MM.1S (cell line): ENCODE measurements around the gene SMARCD3.

ENCODE experiments used
- DNase-seq: peaks from one replicate; pipeline ENCODE4 v3.0.0-alpha.2; 2015
- H2AFZ ChIP-seq: fragments of 300-600 bp; sonication (generic); 2 replicates; pipeline ENCODE4 v1.6.0; 2016; ENCODE audit warnings: antibody characterized with exemption, low read length
- H3F3A ChIP-seq: fragments of 300-600 bp; sonication (generic); 2 replicates; pipeline ENCODE4 v1.6.1; 2016; ENCODE audit warnings: mild to moderate bottlenecking, antibody characterized with exemption, low read length, moderate library complexity, mixed read lengths; ENCODE audit not compliant: insufficient read depth
- H3K27ac ChIP-seq: fragments of 300-600 bp; sonication (generic); 2 replicates; pipeline ENCODE4 v1.5.1; 2016; ENCODE audit warnings: mild to moderate bottlenecking, low read length
- H3K27me3 ChIP-seq: fragments of 300-600 bp; sonication (generic); replicated peaks from 2 replicates; pipeline ENCODE4 v1.6.0; 2016; ENCODE audit warnings: low read length; ENCODE audit not compliant: insufficient read depth
- H3K36me3 ChIP-seq: fragments of 300-600 bp; sonication (generic); replicated peaks from 2 replicates; pipeline ENCODE4 v1.6.1; 2016; ENCODE audit warnings: mild to moderate bottlenecking, low read length, mixed read lengths; ENCODE audit not compliant: insufficient read depth
- H3K4me1 ChIP-seq: fragments of 300-600 bp; sonication (generic); 2 replicates; pipeline ENCODE4 v1.6.1; 2016; ENCODE audit warnings: low read length, mixed read lengths
- H3K4me2 ChIP-seq: fragments of 300-600 bp; sonication (generic); 2 replicates; pipeline ENCODE4 v1.6.0; 2016; ENCODE audit warnings: low read depth, low read length
- H3K4me3 ChIP-seq: fragments of 300-600 bp; sonication (generic); 2 replicates; pipeline ENCODE4 v1.5.1; 2016; ENCODE audit warnings: low read length, mixed read lengths
- H3K79me2 ChIP-seq: fragments of 300-600 bp; sonication (generic); 2 replicates; pipeline ENCODE4 v1.6.1; 2016; ENCODE audit warnings: mixed run types, low read length, mixed read lengths
- H3K9ac ChIP-seq: fragments of 300-600 bp; sonication (generic); 2 replicates; pipeline ENCODE4 v1.6.1; 2016; ENCODE audit warnings: low read length, mixed read lengths
- H3K9me2 ChIP-seq: fragments of 300-600 bp; sonication (generic); replicated peaks from 2 replicates; pipeline ENCODE4 v1.6.1; 2016; ENCODE audit warnings: mild to moderate bottlenecking, low read length, mixed read lengths; ENCODE audit not compliant: insufficient read depth
- H3K9me3 ChIP-seq: fragments of 300-600 bp; sonication (generic); replicated peaks from 2 replicates; pipeline ENCODE4 v1.6.1; 2016; ENCODE audit warnings: mild to moderate bottlenecking, low read length, mixed read lengths; ENCODE audit not compliant: insufficient read depth
- H4K20me1 ChIP-seq: fragments of 300-600 bp; sonication (generic); 2 replicates; pipeline ENCODE4 v1.6.1; 2016; ENCODE audit warnings: mild to moderate bottlenecking, low read length, moderate library complexity, mixed read lengths; ENCODE audit not compliant: insufficient read depth
- EZH2 ChIP-seq: fragments of 300-600 bp; sonication (generic); optimal IDR thresholded peaks from 2 replicates; pipeline ENCODE3; 2017; ENCODE audit warnings: low read depth, mild to moderate bottlenecking, antibody characterized with exemption, low read length, mixed read lengths
- EZH2phosphoT487 ChIP-seq: fragments of 300-600 bp; sonication (generic); IDR thresholded peaks from 2 replicates; pipeline ENCODE4 v1.6.1; 2018; ENCODE audit warnings: antibody characterized with exemption, low read length
- TF ChIP-seq, protein P1 (sequence below): fragments of 300-600 bp; sonication (generic); IDR thresholded peaks from 2 replicates; pipeline ENCODE4 v1.5.1; 2016; ENCODE audit warnings: antibody characterized with exemption, low read length, mixed read lengths

SMARCD3 gene

DNA sequence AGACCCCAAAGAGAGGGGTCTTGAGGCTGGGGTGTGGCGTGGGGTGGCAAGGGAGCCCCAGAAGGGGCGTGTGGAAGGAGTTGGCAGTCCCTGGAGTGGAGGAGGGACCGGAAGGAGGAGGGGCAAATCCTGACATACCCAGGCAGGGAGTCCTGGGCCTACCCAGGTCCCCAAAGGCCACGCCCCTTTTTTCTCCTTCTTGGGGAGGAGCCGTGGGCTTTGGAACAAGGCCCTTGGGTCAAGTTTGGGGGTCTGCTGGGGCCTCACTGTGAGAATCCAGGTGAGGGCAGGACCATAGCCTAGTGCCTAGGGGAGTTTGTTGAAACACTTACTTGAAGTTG, 1.2 kb upstream of the SMARCD3 start:
- no peaks in the 10 kb centered on the region for H3K79me2 ChIP-seq
- H2AFZ ChIP-seq = no peak overlapping the region
- H3K9me3 ChIP-seq = no peaks in the 10 kb centered on the region
- no peak overlapping the region for H3K4me3 ChIP-seq
- peaks cover 91% of the 10 kb centered on the region for H3K27me3 ChIP-seq
- H3K4me2 ChIP-seq = no peak overlapping the region; the same call in 1 of the 2 replicates
- H3K9me2 ChIP-seq = no peaks in the 10 kb centered on the region
- peaks cover 9% of the 10 kb centered on the region; the same call in 1 of the 2 replicates for H3K4me1 ChIP-seq
- H3K27ac ChIP-seq = no peak overlapping the region
- TF ChIP-seq, protein P1, sequence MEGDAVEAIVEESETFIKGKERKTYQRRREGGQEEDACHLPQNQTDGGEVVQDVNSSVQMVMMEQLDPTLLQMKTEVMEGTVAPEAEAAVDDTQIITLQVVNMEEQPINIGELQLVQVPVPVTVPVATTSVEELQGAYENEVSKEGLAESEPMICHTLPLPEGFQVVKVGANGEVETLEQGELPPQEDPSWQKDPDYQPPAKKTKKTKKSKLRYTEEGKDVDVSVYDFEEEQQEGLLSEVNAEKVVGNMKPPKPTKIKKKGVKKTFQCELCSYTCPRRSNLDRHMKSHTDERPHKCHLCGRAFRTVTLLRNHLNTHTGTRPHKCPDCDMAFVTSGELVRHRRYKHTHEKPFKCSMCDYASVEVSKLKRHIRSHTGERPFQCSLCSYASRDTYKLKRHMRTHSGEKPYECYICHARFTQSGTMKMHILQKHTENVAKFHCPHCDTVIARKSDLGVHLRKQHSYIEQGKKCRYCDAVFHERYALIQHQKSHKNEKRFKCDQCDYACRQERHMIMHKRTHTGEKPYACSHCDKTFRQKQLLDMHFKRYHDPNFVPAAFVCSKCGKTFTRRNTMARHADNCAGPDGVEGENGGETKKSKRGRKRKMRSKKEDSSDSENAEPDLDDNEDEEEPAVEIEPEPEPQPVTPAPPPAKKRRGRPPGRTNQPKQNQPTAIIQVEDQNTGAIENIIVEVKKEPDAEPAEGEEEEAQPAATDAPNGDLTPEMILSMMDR = no peak
- TF ChIP-seq EZH2phosphoT487 = no peak
- TF ChIP-seq EZH2 = no peak
- H4K20me1 ChIP-seq = peaks cover 5% of the 10 kb centered on the region; the same call in 1 of the 2 replicates
- H3K36me3 ChIP-seq = no peaks in the 10 kb centered on the region
- H3K9ac ChIP-seq = no peak overlapping the region
- no peaks in the 10 kb centered on the region for H3F3A ChIP-seq
- no peak for DNase-seq

DNA sequence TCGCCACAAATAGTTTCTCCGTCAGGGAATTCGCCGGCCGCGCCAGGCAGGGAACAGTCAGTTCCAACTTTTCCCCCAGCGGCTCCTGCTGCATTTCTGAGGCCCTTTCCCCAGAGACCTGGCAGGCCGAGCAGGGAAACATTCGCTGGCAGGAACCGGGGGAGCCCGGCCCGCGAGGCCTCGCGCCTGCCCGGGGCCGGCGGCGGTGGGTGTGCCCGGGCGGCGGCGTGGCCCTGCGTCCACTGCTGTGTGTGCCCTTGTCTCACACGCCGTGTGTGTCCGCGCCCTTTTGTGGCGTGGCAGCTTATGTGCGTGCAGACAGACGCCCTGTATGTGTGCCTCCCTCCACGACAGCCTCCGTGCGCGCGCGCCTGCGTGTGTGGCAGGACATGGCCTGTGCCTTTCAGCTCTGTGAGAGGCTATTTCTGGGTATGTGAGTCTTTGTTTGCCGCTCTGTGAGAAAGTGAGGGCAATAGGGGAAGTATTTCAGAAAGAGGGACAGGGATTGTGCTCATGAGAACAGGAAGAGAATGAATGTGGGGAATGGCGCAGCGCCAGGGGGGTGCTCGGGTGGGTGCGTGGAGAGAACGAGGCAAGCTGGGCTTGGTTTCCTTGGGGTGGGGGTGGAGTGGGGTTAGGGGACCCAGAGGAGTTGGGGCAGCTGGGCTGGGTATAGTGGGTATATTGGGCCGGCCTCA, 689 bp upstream of the SMARCD3 start:
- H3K9me3 ChIP-seq = no peaks in the 10 kb centered on the region
- 0 out of 2 replicates have a peak overlapping the region, but pooled peaks have one; percentile 51 for H2AFZ ChIP-seq
- peak overlapping the region; percentile 35; the same call in 1 of the 2 replicates for H3K4me3 ChIP-seq
- peaks cover 13% of the 10 kb centered on the region; the same call in 1 of the 2 replicates for H3K4me1 ChIP-seq
- no peaks in the 10 kb centered on the region for H3F3A ChIP-seq
- peaks cover 89% of the 10 kb centered on the region for H3K27me3 ChIP-seq
- H4K20me1 ChIP-seq = peaks cover 5% of the 10 kb centered on the region; the same call in 1 of the 2 replicates
- H3K79me2 ChIP-seq = no peaks in the 10 kb centered on the region
- H3K9me2 ChIP-seq = no peaks in the 10 kb centered on the region
- H3K27ac ChIP-seq = no peak overlapping the region
- TF ChIP-seq, protein P1 = no peak
- no peak for TF ChIP-seq EZH2phosphoT487
- TF ChIP-seq EZH2 = no peak
- H3K36me3 ChIP-seq = no peaks in the 10 kb centered on the region
- H3K4me2 ChIP-seq = peak overlapping the region; percentile 94
- DNase-seq = no peak
- H3K9ac ChIP-seq = no peak overlapping the region

DNA sequence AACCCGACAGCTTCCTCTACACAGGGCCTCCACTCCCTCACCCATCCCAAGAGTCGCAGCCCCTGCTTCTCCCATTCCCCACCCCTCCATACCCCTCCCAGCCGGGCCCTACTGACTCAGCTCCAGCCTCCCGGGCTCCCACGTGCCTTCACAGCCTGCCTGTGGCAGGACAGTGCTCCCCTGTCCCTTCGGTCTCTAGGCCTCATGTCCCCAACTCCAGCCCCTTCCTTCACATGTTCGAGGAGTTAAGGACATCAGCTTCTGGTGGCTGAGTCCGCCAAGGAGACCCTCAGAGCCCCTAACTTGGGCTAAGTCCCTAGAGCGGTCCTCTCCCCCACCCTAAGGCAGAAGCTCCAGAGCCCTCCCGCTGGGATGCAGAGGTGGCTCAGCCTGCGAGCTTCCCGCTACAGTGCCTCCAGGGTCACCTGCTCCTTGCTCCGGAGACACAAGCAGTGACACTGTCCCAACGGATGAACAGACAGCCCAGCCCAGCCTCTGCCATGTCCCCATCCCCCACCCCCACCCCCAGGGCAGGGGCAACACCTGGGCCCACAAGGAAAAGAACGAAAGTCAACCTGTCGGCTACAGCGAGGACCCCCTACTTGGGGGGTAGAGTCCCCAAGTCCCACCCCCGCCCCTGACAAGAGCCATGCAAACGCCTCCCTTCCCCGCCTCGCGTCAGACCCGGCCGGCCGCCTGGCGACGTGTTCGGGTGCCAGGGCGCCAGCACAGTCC, 716 bp downstream of the SMARCD3 start:
- Histone ChIP-seq H3K4me2 (peak overlapping the region; percentile 94), H2AFZ (peak overlapping the region; percentile 39; the same call in 1 of the 2 replicates), H3K9ac (no peak overlapping the region; the same call in 1 of the 2 replicates), H3K9me2 (no peaks in the 10 kb centered on the region), H3K27me3 (peaks cover 82% of the 10 kb centered on the region), H3K27ac (no peak overlapping the region), H3K79me2 (no peaks in the 10 kb centered on the region), H3K4me1 (peaks cover 19% of the 10 kb centered on the region), H3K9me3 (no peaks in the 10 kb centered on the region), H3K4me3 (peak overlapping the region; percentile 58), H4K20me1 (peaks cover 5% of the 10 kb centered on the region; the same call in 1 of the 2 replicates), H3K36me3 (no peaks in the 10 kb centered on the region), H3F3A (0 out of 2 replicates have a peak, but pooled peaks cover 6% of the 10 kb centered on the region)
- TF ChIP-seq, protein P1 = no peak
- TF ChIP-seq EZH2phosphoT487 (no peak), EZH2 (no peak)
- DNase-seq = no peak
